K562 treated with DMSO at 1 percent for 48 hours (cell line): ENCODE data around the gene DNAJB6. TPM values are rescaled to one million over a fixed set of nuclear protein-coding genes. Genes with fewer than 3 reads are reported as not detected.

Source experiments
- total RNA-seq: library from RNA; unstranded; fragments of 300-600 nt; gene quantifications from 2 replicates; pipeline ENCODE4 v1.2.3, GENCODE V29; 2022; ENCODE audit warnings: low replicate concordance; ENCODE audit errors: extremely low read depth

The DNAJB6 gene
- total RNA-seq = not detected in 2 replicates

GRCh38 chr7:157336383-157337315 is at the start of gene DNAJB6:
DNAJB6 (plus strand) TSS chr7:157337004; CDS start chr7:157358573, 21,569 bp downstream.

Other genes starting within 250 kb of the DNAJB6 start
- gene UBE3C, start 198.1 kb upstream of the DNAJB6 start, total RNA-seq = not detected in 2 replicates